ENCODE measurements around the gene DND1. TPM values are rescaled to one million over a fixed set of nuclear protein-coding genes. Genes with fewer than 3 reads are reported as not detected.
"Not testable (repeated sequence)": the region's sequence is repeated elsewhere in the genome, so short reads cannot be mapped to it uniquely, and the experiment has no call there.

Gene DND1
- total RNA-seq, 1 donor from 2014 or later: 4.1 TPM

DNA sequence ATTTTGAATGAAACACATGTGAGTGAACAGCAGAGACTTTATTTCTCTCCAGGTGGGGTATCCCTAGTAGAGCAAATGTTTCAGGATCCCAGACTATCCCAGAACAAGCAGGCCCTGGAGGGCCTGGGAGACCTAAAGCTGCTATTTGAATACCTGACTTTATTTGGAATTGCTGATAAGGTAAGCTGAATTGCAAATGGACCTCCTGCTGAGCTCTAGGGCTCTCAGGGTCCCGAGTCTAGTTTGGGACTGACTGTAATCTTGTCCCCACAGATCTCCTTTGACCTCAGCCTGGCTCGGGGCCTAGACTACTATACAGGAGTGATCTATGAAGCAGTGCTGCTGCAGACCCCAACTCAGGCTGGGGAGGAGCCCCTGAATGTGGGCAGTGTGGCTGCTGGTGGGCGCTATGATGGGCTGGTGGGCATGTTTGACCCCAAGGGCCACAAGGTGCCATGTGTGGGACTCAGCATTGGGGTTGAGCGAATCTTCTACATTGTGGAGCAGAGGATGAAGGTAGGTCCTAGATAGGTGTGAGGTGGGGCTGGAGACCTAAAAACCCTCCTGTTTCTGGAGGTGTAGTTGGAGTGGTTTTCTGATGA lies 23.6 kb upstream of the DND1 start:
- peaks cover 38% of the 10 kb centered on the region for H3K4me1 Mint-ChIP-seq (ENCODE audit: low read depth)
- H3K27me3 Mint-ChIP-seq (ENCODE audit: insufficient read depth): no peaks in the 10 kb centered on the region
- H3K27ac Mint-ChIP-seq: no peak overlapping the region
- peaks cover 59% of the 10 kb centered on the region for H3K36me3 Mint-ChIP-seq (ENCODE audit: low read depth)
- intact Hi-C loops (cut with micrococcal nuclease): no loop called here
- no peak for DNase-seq (ENCODE audit: low spot score)
- H3K9me3 Mint-ChIP-seq: no peaks in the 10 kb centered on the region
- H3K4me3 Mint-ChIP-seq: no peak overlapping the region

DNA sequence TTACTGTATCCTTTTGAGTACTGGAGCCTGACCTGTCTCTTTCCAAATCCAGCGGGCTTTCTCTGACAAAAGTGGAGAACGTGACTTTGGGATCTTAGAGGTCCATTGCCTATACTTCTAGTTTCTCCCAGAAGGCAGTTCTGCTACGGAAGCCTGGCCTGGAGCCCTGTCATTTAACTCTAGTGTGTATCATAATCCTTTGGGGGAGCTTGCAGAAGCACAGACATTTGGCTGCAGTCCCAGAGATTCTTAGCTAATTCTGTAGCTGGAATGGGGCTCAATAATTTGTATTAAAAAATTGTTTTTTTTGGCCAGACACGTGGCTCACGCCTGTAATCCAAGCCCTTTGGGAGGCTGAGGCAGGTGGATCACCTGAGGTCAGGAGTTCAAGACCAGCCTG lies 20.9 kb upstream of the DND1 start:
- H3K9me3 Mint-ChIP-seq: no peaks in the 10 kb centered on the region
- no peak overlapping the region for H3K27ac Mint-ChIP-seq
- intact Hi-C loops (cut with micrococcal nuclease): no loop called here
- H3K4me3 Mint-ChIP-seq: no peak overlapping the region
- peaks cover 37% of the 10 kb centered on the region for H3K4me1 Mint-ChIP-seq (ENCODE audit: low read depth)
- no peak for DNase-seq (ENCODE audit: low spot score)
- H3K27me3 Mint-ChIP-seq (ENCODE audit: insufficient read depth): no peaks in the 10 kb centered on the region
- H3K36me3 Mint-ChIP-seq (ENCODE audit: low read depth): peaks cover 62% of the 10 kb centered on the region

DNA sequence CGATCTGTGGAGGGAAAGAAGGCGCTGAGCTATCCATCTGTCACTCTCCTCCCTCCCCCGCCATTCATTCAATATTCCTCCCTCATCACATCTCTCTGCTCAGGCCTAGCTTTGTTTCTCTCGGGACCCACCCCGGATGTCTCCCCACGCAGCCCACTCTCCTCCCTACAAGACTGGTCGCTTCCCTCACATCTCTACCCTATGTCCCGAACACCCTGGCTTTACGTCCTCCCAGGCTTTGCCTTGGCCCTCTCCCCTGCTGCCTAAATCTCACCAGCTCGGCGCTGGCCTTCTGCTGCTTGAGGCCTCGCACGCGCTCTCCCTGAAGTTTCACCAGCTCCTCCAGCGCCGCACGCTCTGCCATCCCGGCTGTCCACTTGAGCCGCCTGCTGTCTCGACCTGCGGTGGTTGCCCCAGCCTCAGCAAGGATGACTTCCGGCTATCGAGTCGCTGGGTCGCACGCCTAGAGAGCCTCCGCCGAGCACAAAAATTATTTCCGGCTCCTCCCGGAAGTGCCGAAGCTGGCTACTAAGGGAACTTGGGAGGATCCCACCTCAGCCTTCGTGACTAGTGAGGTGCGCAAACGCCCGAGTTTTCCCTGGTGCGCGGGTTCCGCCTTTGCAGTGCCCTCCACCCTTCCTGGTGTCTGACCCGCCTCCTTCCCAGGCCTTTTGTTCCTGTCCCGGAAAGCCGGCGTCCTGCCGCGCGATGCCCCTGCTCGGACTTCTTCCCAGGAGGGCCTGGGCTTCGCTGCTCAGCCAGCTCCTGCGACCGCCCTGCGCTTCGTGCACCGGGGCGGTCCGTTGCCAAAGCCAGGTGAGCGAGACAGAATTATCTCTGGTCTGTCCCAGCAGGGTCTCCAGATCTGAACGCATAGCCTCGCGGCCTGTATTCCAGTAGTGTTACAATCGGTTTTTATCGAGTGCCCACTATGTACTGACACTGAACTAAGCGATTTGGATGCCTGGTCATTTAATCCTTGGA lies 17.9 kb upstream of the DND1 start, which contains the start of the genes HARS1 and HARS2:
Gene HARS1 (minus strand): TSS at position 430 of the 984 bp plus-strand sequence. CDS start 66 bp downstream, at position 364.
Gene HARS2 (plus strand): TSS at position 515 of the 984 bp plus-strand sequence. CDS start 194 bp downstream, at position 709.
- Mint-ChIP-seq H3K4me1 (ENCODE audit: low read depth) (peaks cover 50% of the 10 kb centered on the region), H3K36me3 (ENCODE audit: low read depth) (peaks cover 36% of the 10 kb centered on the region), H3K9me3 (no peaks in the 10 kb centered on the region), H3K4me3 (peak within 1 kb of the TSS; percentile 100), H3K27ac (peak within 1 kb of the TSS; percentile 95), H3K27me3 (ENCODE audit: insufficient read depth) (no peaks in the 10 kb centered on the region)
- DNase-seq (ENCODE audit: low spot score): peak; percentile 81
- intact Hi-C loops (cut with micrococcal nuclease): loop anchor here (1.0 to 2.0 kb wide), 9 partner anchors 9 to 873 kb away; partner anchors contain the start of genes APBB3, CYSTM1, IK and NDUFA2

DNA sequence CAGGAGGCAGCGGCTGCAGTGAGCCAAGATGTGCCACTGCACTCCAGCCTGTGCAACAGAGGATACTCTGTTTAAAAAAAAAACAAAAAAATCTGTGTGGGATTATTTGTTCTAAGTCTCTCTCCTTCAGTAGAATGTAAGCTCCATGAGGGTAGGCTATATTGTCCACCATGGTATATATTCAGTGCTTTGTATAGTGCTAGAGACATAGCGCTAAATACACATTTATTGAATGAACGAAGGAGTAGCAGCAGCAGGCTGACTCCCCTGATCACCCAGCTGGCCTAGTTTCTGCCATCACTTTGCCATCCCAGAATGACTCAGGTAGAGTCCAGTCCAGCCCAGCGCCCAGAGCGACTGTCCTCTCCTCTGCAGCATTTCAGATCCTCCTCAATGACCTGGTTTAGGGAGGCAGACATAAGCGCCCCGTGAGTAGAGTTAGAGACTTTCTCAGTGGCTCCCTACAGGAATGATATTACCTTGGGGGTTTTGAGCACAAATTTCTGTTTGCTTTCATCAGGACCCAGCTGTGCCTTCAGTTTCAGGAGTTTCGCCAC lies 17.1 kb upstream of the DND1 start:
- peak overlapping the region; percentile 95 for H3K27ac Mint-ChIP-seq
- no peak for DNase-seq (ENCODE audit: low spot score)
- no peaks in the 10 kb centered on the region for H3K27me3 Mint-ChIP-seq (ENCODE audit: insufficient read depth)
- H3K4me3 Mint-ChIP-seq: peak overlapping the region; percentile 100
- intact Hi-C loops (cut with micrococcal nuclease): loop anchor here (2.0 kb wide), 1 partner anchor 388 kb away; the partner anchor contains the start of gene PFDN1
- no peaks in the 10 kb centered on the region for H3K9me3 Mint-ChIP-seq
- H3K4me1 Mint-ChIP-seq (ENCODE audit: low read depth): peaks cover 50% of the 10 kb centered on the region
- H3K36me3 Mint-ChIP-seq (ENCODE audit: low read depth): peaks cover 33% of the 10 kb centered on the region

DNA sequence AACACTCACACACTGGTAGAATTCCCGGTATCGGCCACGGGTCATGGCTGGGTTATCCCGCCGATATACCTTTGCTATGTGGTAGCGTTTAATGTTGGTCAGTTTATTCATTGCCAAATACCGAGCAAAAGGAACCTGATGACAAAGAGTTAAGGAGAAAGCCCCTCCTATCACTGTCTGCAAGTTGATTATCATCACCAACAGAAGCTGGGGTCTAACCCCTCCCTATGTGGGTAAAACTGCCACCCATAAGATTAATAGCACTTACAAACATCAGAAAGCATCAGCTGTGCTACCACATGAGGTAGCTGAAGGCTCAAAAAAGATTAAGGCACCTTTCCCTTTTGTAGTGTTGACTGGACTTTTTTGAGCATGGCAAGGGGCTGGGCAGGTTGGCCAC lies 5.6 kb upstream of the DND1 start:
- Mint-ChIP-seq H3K36me3 (ENCODE audit: low read depth) (peaks cover 42% of the 10 kb centered on the region), H3K4me3 (no peak overlapping the region), H3K4me1 (ENCODE audit: low read depth) (peaks cover 12% of the 10 kb centered on the region), H3K9me3 (no peaks in the 10 kb centered on the region), H3K27ac (no peak overlapping the region), H3K27me3 (ENCODE audit: insufficient read depth) (no peaks in the 10 kb centered on the region)
- no peak for DNase-seq (ENCODE audit: low spot score)
- intact Hi-C loops (cut with micrococcal nuclease): no loop called here

DNA sequence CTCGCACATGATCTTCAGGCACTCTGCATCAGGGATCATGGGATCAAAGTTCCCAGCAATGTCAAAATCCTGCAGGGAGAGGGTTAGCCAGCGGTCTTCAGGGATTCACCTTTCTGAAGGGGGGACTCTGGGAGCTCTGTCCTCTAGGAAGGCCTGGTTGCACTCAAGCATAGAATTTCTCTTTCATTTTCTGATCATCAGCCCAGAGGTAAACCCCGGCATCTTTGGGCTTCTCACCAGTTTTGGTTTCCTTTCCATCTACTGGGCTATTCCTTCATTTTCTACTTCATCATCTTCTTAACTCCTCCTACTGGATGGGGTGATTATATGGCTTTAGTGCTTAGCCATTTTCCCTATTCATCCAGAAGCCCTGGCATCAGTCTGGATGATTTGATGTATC lies 4.6 kb upstream of the DND1 start:
- Mint-ChIP-seq H3K4me3 (no peak overlapping the region), H3K27ac (peak overlapping the region; percentile 71), H3K27me3 (ENCODE audit: insufficient read depth) (no peaks in the 10 kb centered on the region), H3K36me3 (ENCODE audit: low read depth) (peaks cover 41% of the 10 kb centered on the region), H3K9me3 (no peaks in the 10 kb centered on the region), H3K4me1 (ENCODE audit: low read depth) (peaks cover 12% of the 10 kb centered on the region)
- no peak for DNase-seq (ENCODE audit: low spot score)
- intact Hi-C loops (cut with micrococcal nuclease): no loop called here

DNA sequence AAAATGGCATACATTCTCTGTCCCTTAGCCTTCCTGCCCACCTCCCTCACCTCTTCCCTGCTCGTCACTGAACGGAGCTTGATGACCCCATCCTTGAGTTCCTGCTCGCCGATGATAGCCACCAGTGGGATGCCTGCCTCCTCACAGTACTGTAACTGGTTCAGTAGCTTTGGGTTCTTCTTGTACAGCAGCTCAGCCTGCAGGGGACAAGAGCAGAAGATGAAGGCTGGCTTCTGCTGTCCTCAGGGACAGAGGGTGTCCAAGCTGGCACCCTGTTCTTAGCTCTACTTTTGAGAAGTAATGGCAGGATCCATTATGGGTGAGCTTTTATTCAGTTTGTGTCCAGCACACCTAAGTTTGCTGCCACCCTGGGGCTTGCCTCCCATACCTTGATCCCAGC lies 1.3 kb upstream of the DND1 start:
- intact Hi-C loops (cut with micrococcal nuclease): no loop called here
- peaks cover 12% of the 10 kb centered on the region for H3K4me1 Mint-ChIP-seq (ENCODE audit: low read depth)
- H3K9me3 Mint-ChIP-seq: no peaks in the 10 kb centered on the region
- peaks cover 47% of the 10 kb centered on the region for H3K36me3 Mint-ChIP-seq (ENCODE audit: low read depth)
- H3K27me3 Mint-ChIP-seq (ENCODE audit: insufficient read depth): no peaks in the 10 kb centered on the region
- H3K4me3 Mint-ChIP-seq: no peak overlapping the region
- no peak for DNase-seq (ENCODE audit: low spot score)
- H3K27ac Mint-ChIP-seq: no peak overlapping the region

DNA sequence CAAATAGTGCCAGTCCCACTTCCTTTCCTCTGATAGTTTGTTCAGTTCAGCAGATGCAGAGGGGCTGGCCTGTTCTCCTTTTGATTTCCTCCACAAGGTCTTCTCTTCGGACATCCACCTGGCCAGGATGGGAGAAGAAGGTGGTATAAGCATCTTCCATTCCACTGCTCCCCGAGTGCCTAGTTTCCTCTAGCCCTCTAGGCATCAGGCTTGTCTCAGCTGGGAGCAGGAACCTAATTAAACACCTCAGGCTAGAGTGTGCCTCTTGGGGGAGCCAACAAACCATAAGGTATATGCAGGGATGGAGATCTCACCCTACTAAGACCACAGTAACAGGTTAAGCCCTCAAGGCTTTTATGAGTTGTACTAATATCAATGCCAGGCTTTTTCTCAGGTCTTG lies 835 bp upstream of the DND1 start:
- intact Hi-C loops (cut with micrococcal nuclease): no loop called here
- H3K9me3 Mint-ChIP-seq: no peaks in the 10 kb centered on the region
- DNase-seq (ENCODE audit: low spot score): no peak
- H3K36me3 Mint-ChIP-seq (ENCODE audit: low read depth): peaks cover 47% of the 10 kb centered on the region
- no peaks in the 10 kb centered on the region for H3K27me3 Mint-ChIP-seq (ENCODE audit: insufficient read depth)
- no peak overlapping the region for H3K27ac Mint-ChIP-seq
- peaks cover 12% of the 10 kb centered on the region for H3K4me1 Mint-ChIP-seq (ENCODE audit: low read depth)
- H3K4me3 Mint-ChIP-seq: no peak overlapping the region

DNA sequence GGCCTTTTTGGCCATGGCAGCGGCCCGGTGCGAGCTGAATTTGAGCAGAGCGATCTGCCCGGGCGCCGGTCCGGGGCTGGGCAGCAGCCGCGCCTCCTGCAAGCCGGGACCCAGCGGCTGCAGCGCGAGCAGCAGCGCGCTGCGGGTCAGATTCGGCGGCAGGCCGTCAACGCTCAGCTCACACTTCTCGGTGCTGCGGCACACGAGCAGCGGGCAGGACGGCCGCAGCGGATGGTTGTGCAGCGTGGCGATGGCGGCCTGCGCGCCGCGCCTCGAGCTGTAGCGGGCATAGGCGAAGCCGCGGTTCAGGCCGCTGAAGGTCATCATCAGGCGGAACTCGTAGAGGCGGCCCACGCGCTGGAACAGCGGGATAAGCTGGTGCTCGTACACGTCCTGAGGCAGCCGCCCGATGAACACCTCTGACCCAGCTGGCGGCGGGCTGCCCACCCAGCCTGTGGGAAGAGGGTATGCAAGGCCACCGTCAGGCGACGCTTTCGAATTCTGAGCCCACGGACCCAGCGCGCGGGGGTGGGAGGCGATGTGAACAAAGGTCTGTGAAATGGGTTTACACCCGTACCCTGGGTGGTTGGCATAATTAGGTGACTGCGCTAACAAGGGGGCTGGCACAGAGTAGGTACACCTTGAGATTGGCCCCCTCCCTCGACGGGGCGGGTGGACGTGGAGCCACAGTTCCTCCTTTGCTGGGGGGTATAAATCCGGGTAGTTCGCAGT lies 755 bp downstream of the DND1 start:
- Mint-ChIP-seq H3K36me3 (ENCODE audit: low read depth) (peaks cover 44% of the 10 kb centered on the region), H3K27me3 (ENCODE audit: insufficient read depth) (no peaks in the 10 kb centered on the region), H3K9me3 (no peaks in the 10 kb centered on the region), H3K4me3 (no peak overlapping the region), H3K4me1 (ENCODE audit: low read depth) (peaks cover 12% of the 10 kb centered on the region), H3K27ac (no peak overlapping the region)
- DNase-seq (ENCODE audit: low spot score): no peak
- intact Hi-C loops (cut with micrococcal nuclease): no loop called here

DNA sequence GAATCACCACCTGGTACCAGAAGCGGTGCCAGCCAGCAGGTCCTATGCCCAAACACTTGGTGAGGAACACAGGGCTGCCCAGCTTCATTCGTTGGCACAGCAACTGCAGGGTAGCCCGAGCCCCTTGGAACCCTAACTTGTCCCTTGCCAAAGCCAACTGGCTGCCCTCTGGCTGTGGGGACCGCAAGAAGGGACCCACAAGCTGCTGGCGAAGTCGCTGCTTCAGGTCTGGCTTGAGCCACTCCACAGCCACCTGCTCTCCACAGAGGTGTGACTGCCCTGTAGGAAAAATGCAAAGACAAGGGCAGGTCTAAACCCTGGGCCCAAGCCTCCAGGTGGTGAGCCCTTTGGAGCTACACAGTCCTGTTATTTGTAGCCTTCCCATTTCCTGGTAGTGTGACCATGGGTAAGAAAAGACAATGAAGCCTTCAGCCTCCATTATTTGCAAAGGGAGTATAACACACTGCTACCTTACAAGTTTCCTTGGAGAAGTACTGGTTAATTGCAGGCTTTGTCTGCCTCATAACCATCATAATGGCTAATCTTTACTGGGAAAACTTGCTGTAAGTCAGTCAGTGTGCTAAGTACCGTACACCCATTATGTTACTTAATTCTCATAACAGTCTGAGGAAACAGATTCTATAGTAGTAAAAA lies 1.8 kb downstream of the DND1 start:
- H3K27me3 Mint-ChIP-seq (ENCODE audit: insufficient read depth): no peaks in the 10 kb centered on the region
- no peak for DNase-seq (ENCODE audit: low spot score)
- peaks cover 18% of the 10 kb centered on the region for H3K4me1 Mint-ChIP-seq (ENCODE audit: low read depth)
- no peak overlapping the region for H3K27ac Mint-ChIP-seq
- H3K36me3 Mint-ChIP-seq (ENCODE audit: low read depth): peaks cover 45% of the 10 kb centered on the region
- no peak overlapping the region for H3K4me3 Mint-ChIP-seq
- H3K9me3 Mint-ChIP-seq: no peaks in the 10 kb centered on the region
- intact Hi-C loops (cut with micrococcal nuclease): no loop called here

DNA sequence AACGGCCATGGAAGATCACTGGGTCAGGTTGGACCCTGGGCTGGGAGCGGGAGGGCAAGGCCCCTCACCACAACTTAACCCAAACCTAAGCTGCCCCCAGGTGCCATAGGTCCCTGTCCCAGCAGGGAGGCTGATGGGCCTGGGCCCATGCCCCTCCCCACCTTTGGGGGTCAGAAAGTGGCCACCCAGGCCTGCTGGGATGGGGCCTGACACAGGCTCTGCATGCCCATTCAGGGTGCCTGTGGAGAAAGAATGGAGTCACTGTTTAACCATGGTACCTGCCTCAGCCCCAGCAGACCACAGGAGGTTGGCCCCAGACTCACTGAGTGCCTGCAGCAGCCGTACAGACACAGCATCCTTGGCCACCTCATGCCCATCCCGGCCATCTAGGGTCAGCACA lies 2.3 kb downstream of the DND1 start:
- Mint-ChIP-seq H3K4me1 (ENCODE audit: low read depth) (peaks cover 24% of the 10 kb centered on the region), H3K36me3 (ENCODE audit: low read depth) (peaks cover 44% of the 10 kb centered on the region)
- H3K27me3 Mint-ChIP-seq (ENCODE audit: insufficient read depth); H3K27ac Mint-ChIP-seq; DNase-seq (ENCODE audit: low spot score); intact Hi-C loops (cut with micrococcal nuclease); H3K4me3 Mint-ChIP-seq; H3K9me3 Mint-ChIP-seq: not testable (repeated sequence)

Data from activated T-helper 1 cell treated with anti-CD3 and anti-CD28 coated beads, Interleukin-12 subunit alpha, Interleukin-12 subunit beta, Interleukin-2, Interleukin-4 antibody, amounts not matched to agents 30 ng/mL and 10 ng/mL and 1 ng/mL, durations not matched to agents 14 hours and 24 hours and 36 hours (primary cell).